GM19463 (cell line): ENCODE data around the gene PACSIN2.

Source experiments
- ATAC-seq: cut with Tn5 transposase; IDR thresholded peaks from one replicate; pipeline ENCODE4 v1.9.1; 2021; ENCODE audit warnings: mild to moderate bottlenecking, moderate library complexity; ENCODE audit not compliant: unreplicated experiment

The PACSIN2 gene

GRCh38 chr22:42908374-42908746, 106.6 kb downstream of the PACSIN2 start:
- ATAC-seq, result no peak

GRCh38 chr22:42907404-42908373, 107.3 kb downstream of the PACSIN2 start:
- no peak for ATAC-seq

GRCh38 chr22:42906605-42907348, 108.2 kb downstream of the PACSIN2 start:
- no peak for ATAC-seq

- no peak for ATAC-seq
Observed at GRCh38 chr22:42905702-42906183, 109.2 kb downstream of the PACSIN2 start.

GRCh38 chr22:42905217-42905616, 109.7 kb downstream of the PACSIN2 start:
- no peak for ATAC-seq

GRCh38 chr22:42904050-42904449, 110.9 kb downstream of the PACSIN2 start:
- no peak for ATAC-seq

- ATAC-seq, result no peak
Observed at GRCh38 chr22:42902875-42903510, 112.0 kb downstream of the PACSIN2 start.

GRCh38 chr22:42901790-42902508, 113.0 kb downstream of the PACSIN2 start:
- no peak for ATAC-seq

GRCh38 chr22:42897960-42898359, 117.0 kb downstream of the PACSIN2 start:
- no peak for ATAC-seq

GRCh38 chr22:42895541-42895981, 119.4 kb downstream of the PACSIN2 start:
- no peak for ATAC-seq

GRCh38 chr22:42895087-42895486, 119.9 kb downstream of the PACSIN2 start:
- no peak for ATAC-seq

- ATAC-seq, result no peak
Observed at GRCh38 chr22:42893371-42894150, 121.4 kb downstream of the PACSIN2 start.

- no peak for ATAC-seq
Observed at GRCh38 chr22:42892571-42893316, 122.2 kb downstream of the PACSIN2 start.

- no peak for ATAC-seq
Observed at GRCh38 chr22:42892156-42892555, 122.8 kb downstream of the PACSIN2 start.

GRCh38 chr22:42891696-42892095, 123.3 kb downstream of the PACSIN2 start:
- ATAC-seq, result no peak

GRCh38 chr22:42891008-42891407, 123.9 kb downstream of the PACSIN2 start:
- no peak for ATAC-seq

GRCh38 chr22:42889304-42889703, 125.6 kb downstream of the PACSIN2 start:
- ATAC-seq, result peak; percentile 64

- no peak for ATAC-seq
Observed at GRCh38 chr22:42887523-42888507, 127.1 kb downstream of the PACSIN2 start.
